Measurements from ENCODE around the gene GCA.
A peak's percentile ranks its signal among the peaks of the same experiment; 100 is the strongest.

The GCA gene

DNA sequence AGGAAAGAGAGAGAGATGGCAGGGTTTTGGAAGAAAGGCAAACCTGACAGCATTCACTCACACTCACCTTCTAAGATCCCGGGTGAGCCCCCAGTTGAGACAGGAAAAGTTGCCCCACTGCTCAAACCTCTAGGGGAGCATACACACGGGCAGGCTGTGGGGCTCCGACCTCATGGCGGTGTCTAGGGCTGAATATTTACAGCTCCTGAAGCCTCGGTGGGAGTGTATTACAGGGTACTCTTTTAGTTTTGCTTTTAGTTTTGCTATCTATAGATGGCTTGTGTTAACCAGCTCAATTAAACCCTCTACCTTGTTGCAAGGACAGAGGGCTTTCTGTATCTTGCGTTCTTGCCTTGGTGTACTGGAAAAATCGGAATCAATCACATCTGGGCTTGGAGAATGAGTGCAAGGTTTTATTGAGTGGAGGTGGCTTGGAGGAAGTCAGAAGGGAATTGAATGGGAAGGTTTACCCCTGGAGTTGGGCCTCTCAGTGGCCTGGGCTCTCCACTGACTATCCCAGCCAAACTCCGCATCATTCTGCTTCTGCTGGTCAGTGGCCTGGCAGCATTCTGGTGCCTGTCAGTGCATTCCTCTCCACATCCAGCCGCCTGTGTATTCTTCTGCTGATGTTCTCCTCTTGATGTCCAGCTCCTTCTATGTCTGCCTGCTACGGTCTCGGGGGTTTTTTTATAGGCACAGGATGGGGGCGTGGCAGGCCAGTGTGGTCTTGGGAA is 15.3 kb upstream of the GCA start:
- no peak for DNase-seq

- DNase-seq, result no peak
These were observed 13.1 kb upstream of the GCA start for GRCh38 chr2:162330881-162331280.

- DNase-seq, result no peak
These were observed 10.0 kb upstream of the GCA start for GRCh38 chr2:162333968-162334367.

GRCh38 chr2:162337868-162338267 is 6.1 kb upstream of the GCA start:
- no peak for DNase-seq

GRCh38 chr2:162340822-162341221 is 3.1 kb upstream of the GCA start:
- no peak for DNase-seq

- no peak for DNase-seq
These were observed 1.6 kb upstream of the GCA start for GRCh38 chr2:162342321-162342720.

- DNase-seq, result no peak
These were observed 1.1 kb upstream of the GCA start for GRCh38 chr2:162342841-162343240.

DNA sequence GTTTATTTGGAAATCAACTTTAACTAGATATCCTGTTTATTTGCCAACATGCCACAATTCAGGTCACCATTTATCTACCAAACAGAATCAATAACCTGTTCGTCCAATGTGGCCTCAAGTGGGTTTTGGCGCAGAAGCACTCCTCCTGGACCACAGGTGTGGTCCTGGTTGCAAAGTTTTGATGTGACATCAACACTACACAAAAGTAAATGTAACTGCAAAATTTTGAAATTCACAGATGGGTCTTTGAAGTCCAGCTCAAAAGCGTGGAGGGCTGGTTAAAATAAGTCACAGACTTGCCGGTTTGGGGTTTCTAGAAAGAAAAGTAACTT is 474 bp upstream of the GCA start:
- no peak for DNase-seq

GRCh38 chr2:162344617-162344950 is 652 bp downstream of the GCA start:
- no peak for DNase-seq

DNA sequence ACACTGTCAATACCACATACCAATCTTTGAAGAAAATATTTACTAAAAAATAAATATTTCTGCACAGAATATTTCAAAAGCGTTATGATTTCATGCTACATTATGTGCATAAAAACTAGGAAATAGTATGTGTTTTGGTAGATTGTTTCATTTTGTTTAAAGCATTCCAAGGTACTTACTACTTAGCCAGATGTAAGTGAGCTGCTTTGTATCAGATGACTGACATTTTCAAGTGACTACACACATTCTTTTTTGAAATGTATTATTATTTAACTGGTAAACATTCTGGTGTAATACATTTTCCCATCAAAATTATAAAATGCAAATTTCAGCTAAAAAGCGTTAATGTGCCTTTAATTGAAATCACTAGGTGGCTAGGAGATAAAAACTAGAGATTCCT is 21.5 kb downstream of the GCA start:
- DNase-seq, result no peak

DNA sequence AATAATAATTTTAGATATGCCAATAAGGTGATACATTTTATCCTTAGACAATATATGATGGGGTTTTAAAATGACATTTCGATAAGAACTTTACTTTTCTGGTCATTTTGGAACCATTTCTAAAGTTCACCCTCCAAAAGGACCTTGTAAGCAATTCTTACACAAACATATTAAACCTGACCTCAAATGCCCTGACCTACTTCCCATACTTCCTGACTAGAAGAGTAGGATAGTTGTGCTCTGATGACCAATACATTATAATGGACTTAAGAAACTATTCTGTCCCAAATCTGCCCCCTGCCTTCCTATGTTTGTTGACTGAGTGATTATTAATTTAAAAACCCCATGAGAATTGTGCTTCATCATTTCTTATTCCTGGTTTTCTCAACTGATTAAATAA is 24.6 kb downstream of the GCA start:
- DNase-seq, result no peak

- no peak for DNase-seq
These were observed 25.6 kb downstream of the GCA start for GRCh38 chr2:162369551-162369950.

GRCh38 chr2:162370931-162371330 is 27.0 kb downstream of the GCA start:
- no peak for DNase-seq

GRCh38 chr2:162372818-162373217 is 28.9 kb downstream of the GCA start:
- no peak for DNase-seq

- no peak for DNase-seq
These were observed 36.0 kb downstream of the GCA start for GRCh38 chr2:162379719-162380580.

DNA sequence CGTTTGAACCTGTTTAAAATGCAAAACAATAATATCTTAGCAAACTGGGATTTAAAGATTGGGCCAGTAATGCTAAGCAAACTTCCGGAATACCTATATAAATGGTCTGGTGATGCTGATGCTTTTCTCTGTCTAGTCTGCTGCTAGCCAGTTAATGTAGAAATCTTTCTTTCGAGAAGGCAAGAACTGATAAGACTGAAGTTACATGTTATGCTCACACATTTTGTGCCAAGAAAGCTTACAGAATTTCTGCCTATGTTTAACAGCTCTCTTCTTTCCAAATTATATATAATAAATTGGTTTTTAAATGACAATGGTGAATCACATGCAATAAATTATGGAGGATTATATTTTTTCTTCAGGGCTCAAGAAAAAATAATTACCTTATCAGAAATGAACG is 37.9 kb downstream of the GCA start:
- DNase-seq, result no peak

DNA sequence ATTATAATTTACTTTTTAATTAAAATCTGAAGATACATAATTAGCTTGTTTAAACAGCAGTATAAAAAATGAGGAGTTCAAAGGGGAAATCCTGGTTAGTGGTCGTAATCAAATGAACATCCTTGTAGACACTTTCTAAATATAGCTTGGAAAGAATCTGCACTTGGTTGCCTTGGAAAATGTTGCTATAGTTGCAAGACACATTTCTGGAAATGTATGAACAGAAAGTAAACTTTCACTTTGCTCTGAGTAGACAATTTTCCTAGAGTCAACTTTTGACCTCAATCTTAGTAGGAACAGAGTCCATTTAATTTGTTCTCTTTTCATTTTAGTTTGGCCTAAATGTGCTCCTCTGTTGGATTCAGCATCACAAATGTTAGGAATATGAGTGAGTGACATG is 38.3 kb downstream of the GCA start:
- no peak for DNase-seq

GRCh38 chr2:162385536-162385935 is 41.6 kb downstream of the GCA start:
- DNase-seq, result no peak

- DNase-seq, result peak; percentile 69
These were observed 46.9 kb downstream of the GCA start for GRCh38 chr2:162390801-162391200.

DNA sequence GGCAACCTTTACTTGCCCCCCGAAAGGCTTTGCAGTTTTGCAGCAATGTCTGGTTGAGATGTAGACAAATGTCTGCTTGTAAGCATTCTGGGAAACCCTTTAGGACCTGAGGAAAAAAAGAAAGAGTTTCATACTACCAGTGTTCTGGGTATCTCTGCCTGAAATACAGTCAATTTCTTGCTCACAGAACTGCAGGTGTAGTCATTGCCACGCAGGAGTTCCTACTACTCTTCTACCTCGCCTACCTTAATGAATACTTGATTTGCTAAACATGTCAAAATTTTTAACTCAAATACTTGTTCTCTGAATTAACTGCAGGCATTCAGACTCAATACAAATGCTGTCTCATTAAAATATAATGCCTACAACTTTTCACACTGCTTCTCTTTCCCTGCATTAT is 56.4 kb downstream of the GCA start:
- no peak for DNase-seq

DNA sequence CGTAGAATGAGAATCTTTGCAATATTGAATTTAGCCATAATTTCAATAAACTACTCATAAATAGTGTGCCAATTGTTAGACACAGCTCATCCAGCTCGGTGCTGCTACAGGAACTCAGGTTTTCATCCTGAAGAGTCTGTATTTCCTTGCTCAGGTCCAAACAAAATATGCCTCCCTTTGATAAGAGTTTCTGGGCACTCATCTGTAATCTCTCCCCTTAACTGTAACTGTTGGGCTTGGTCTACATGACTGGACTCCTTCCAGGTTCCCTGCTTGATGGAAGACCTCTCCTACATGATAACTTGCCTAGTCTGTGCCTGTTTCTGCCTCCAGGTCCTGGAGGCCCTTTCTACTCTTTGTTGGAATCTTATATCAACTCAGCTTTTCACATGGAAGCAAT is 57.9 kb downstream of the GCA start:
- DNase-seq, result no peak

DNA sequence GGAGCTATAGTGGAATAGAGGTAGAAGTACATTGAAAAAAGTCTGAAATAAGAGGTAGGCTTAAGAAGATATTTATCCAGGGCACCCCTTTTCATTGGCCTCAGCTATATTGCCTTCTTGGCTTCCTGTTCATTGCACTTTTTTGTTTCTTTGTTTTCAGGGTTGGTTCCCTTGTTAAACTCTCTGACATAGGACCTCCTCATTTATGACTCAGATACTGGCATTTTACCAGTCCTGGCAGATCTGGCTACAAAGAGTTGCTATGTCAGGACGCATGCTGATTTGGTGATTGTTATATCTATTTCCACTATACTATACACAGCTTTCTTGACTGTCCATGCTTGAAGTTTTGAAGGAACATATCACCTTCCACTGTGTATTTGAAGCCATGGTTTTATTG is 60.0 kb downstream of the GCA start:
- DNase-seq, result no peak
